HG02798 (cell line): ENCODE measurements around the gene ZNF544.
"Not testable (repeated sequence)": the region's sequence is repeated elsewhere in the genome, so short reads cannot be mapped to it uniquely, and the experiment has no call there.

Source experiments
- ATAC-seq: cut with Tn5 transposase; IDR thresholded peaks from one replicate; pipeline ENCODE4 v1.9.1; 2021; ENCODE audit warnings: mild to moderate bottlenecking; ENCODE audit not compliant: unreplicated experiment, poor library complexity

ZNF544 gene

GRCh38 chr19:58248886-58249285 lies 20.2 kb downstream of the ZNF544 start:
- no peak for ATAC-seq

- no peak for ATAC-seq
Measured at GRCh38 chr19:58252102-58252685, 23.5 kb downstream of the ZNF544 start.

GRCh38 chr19:58258259-58258658 lies 29.5 kb downstream of the ZNF544 start:
- ATAC-seq: not testable (repeated sequence)

GRCh38 chr19:58261600-58261967 lies 32.9 kb downstream of the ZNF544 start:
- no peak for ATAC-seq

- ATAC-seq: no peak
Measured at GRCh38 chr19:58261968-58262921, 33.5 kb downstream of the ZNF544 start.

- ATAC-seq: no peak
Measured at GRCh38 chr19:58262922-58263296, 34.2 kb downstream of the ZNF544 start.

GRCh38 chr19:58265100-58265499 lies 36.4 kb downstream of the ZNF544 start:
- no peak for ATAC-seq

GRCh38 chr19:58268344-58268743 lies 39.6 kb downstream of the ZNF544 start:
- ATAC-seq: no peak

- ATAC-seq: no peak
Measured at GRCh38 chr19:58274771-58275201, 46.1 kb downstream of the ZNF544 start.

- ATAC-seq: no peak
Measured at GRCh38 chr19:58275564-58275963, 46.9 kb downstream of the ZNF544 start.

- no peak for ATAC-seq
Measured at GRCh38 chr19:58277197-58277596, 48.5 kb downstream of the ZNF544 start.

- ATAC-seq: no peak
Measured at GRCh38 chr19:58277748-58278540, 49.2 kb downstream of the ZNF544 start.

GRCh38 chr19:58278541-58279041 lies 49.9 kb downstream of the ZNF544 start, which contains the start of gene ZNF8:
TSS of gene ZNF8 (plus strand) at chr19:58278955. CDS start at chr19:58279082, 127 bp downstream.
- peak; percentile 98 for ATAC-seq

- peak; percentile 29 for ATAC-seq
Measured at GRCh38 chr19:58279042-58279924, 50.6 kb downstream of the ZNF544 start.

- ATAC-seq: no peak
Measured at GRCh38 chr19:58279925-58280316, 51.2 kb downstream of the ZNF544 start.

GRCh38 chr19:58284199-58284598 lies 55.5 kb downstream of the ZNF544 start:
- no peak for ATAC-seq

- ATAC-seq: no peak
Measured at GRCh38 chr19:58291943-58292342, 63.2 kb downstream of the ZNF544 start.

GRCh38 chr19:58294743-58295374 lies 66.1 kb downstream of the ZNF544 start:
- no peak for ATAC-seq

GRCh38 chr19:58296104-58296503 lies 67.4 kb downstream of the ZNF544 start:
- no peak for ATAC-seq
